ENCODE results near the gene ABR. TPM values are rescaled to one million over a fixed set of nuclear protein-coding genes. Genes with fewer than 3 reads are reported as not detected.

The ABR gene
- total RNA-seq, 1 donor, result 156 TPM

- peaks cover 2% of the 10 kb centered on the region for H3K79me2 ChIP-seq (ENCODE audit: insufficient read depth, low read length)
- no peaks in the 10 kb centered on the region for H3K27me3 ChIP-seq (ENCODE audit: insufficient read depth, low read length)
- no peak overlapping the region for H2AFZ ChIP-seq (ENCODE audit: low read length)
- no peak overlapping the region for H3K4me3 ChIP-seq (ENCODE audit: insufficient read depth, low read length)
- H3K4me1 ChIP-seq (ENCODE audit: insufficient read depth, low read length), result no peaks in the 10 kb centered on the region
- peak; percentile 53 for TF ChIP-seq CTCF (IDR thresholded peaks at IDR 0.05; ENCODE audit: extremely low read depth, low read depth, low read length)
- H3K4me2 ChIP-seq (ENCODE audit: insufficient read depth, low read length), result no peak overlapping the region
- no peak overlapping the region for H3K27ac ChIP-seq (ENCODE audit: low read depth, low read length)
- peak; percentile 96 for DNase-seq (ENCODE audit: insufficient read length, low spot score, missing footprints)
- peaks cover 30% of the 10 kb centered on the region for H4K20me1 ChIP-seq (ENCODE audit: insufficient read depth, low read length)
- H3K36me3 ChIP-seq (ENCODE audit: insufficient read depth, low read length), result no peaks in the 10 kb centered on the region
- H3K9me3 ChIP-seq (ENCODE audit: low read depth, low read length), result no peaks in the 10 kb centered on the region
These were observed 32.1 kb downstream of the ABR start for GRCh38 chr17:1147664-1148063.

- Histone ChIP-seq H3K9me3 (ENCODE audit: low read depth, low read length) (no peaks in the 10 kb centered on the region), H3K27me3 (ENCODE audit: insufficient read depth, low read length) (no peaks in the 10 kb centered on the region), H3K4me2 (ENCODE audit: insufficient read depth, low read length) (no peak overlapping the region), H3K4me1 (ENCODE audit: insufficient read depth, low read length) (no peaks in the 10 kb centered on the region), H3K4me3 (ENCODE audit: insufficient read depth, low read length) (no peak overlapping the region), H3K36me3 (ENCODE audit: insufficient read depth, low read length) (no peaks in the 10 kb centered on the region), H3K27ac (ENCODE audit: low read depth, low read length) (no peak overlapping the region), H4K20me1 (ENCODE audit: insufficient read depth, low read length) (peaks cover 30% of the 10 kb centered on the region), H3K79me2 (ENCODE audit: insufficient read depth, low read length) (peaks cover 2% of the 10 kb centered on the region), H2AFZ (ENCODE audit: low read length) (no peak overlapping the region)
- no peak for TF ChIP-seq CTCF (IDR thresholded peaks at IDR 0.05; ENCODE audit: extremely low read depth, low read depth, low read length)
- peak; percentile 64 for DNase-seq (ENCODE audit: insufficient read length, low spot score, missing footprints)
These were observed 33.1 kb downstream of the ABR start for GRCh38 chr17:1146561-1147265.

- H2AFZ ChIP-seq (ENCODE audit: low read length), result no peak overlapping the region
- H3K4me3 ChIP-seq (ENCODE audit: insufficient read depth, low read length), result no peak overlapping the region
- H3K36me3 ChIP-seq (ENCODE audit: insufficient read depth, low read length), result no peaks in the 10 kb centered on the region
- H3K4me1 ChIP-seq (ENCODE audit: insufficient read depth, low read length), result no peaks in the 10 kb centered on the region
- peak; percentile 37 for DNase-seq (ENCODE audit: insufficient read length, low spot score, missing footprints)
- no peak overlapping the region for H3K27ac ChIP-seq (ENCODE audit: low read depth, low read length)
- peaks cover 3% of the 10 kb centered on the region for H3K27me3 ChIP-seq (ENCODE audit: insufficient read depth, low read length)
- no peak for TF ChIP-seq CTCF (IDR thresholded peaks at IDR 0.05; ENCODE audit: extremely low read depth, low read depth, low read length)
- no peak overlapping the region for H3K4me2 ChIP-seq (ENCODE audit: insufficient read depth, low read length)
- no peaks in the 10 kb centered on the region for H3K9me3 ChIP-seq (ENCODE audit: low read depth, low read length)
- peaks cover 26% of the 10 kb centered on the region for H4K20me1 ChIP-seq (ENCODE audit: insufficient read depth, low read length)
- peaks cover 2% of the 10 kb centered on the region for H3K79me2 ChIP-seq (ENCODE audit: insufficient read depth, low read length)
These were observed 34.3 kb downstream of the ABR start for GRCh38 chr17:1145311-1145986.

GRCh38 chr17:1144162-1144561 lies 35.6 kb downstream of the ABR start:
- H3K79me2 ChIP-seq (ENCODE audit: insufficient read depth, low read length), result peaks cover 2% of the 10 kb centered on the region
- no peaks in the 10 kb centered on the region for H3K9me3 ChIP-seq (ENCODE audit: low read depth, low read length)
- no peaks in the 10 kb centered on the region for H3K36me3 ChIP-seq (ENCODE audit: insufficient read depth, low read length)
- no peak for TF ChIP-seq CTCF (IDR thresholded peaks at IDR 0.05; ENCODE audit: extremely low read depth, low read depth, low read length)
- H3K4me2 ChIP-seq (ENCODE audit: insufficient read depth, low read length), result no peak overlapping the region
- H3K27ac ChIP-seq (ENCODE audit: low read depth, low read length), result no peak overlapping the region
- peak; percentile 8 for DNase-seq (ENCODE audit: insufficient read length, low spot score, missing footprints)
- no peak overlapping the region for H3K4me3 ChIP-seq (ENCODE audit: insufficient read depth, low read length)
- H3K27me3 ChIP-seq (ENCODE audit: insufficient read depth, low read length), result peaks cover 3% of the 10 kb centered on the region
- peaks cover 24% of the 10 kb centered on the region for H4K20me1 ChIP-seq (ENCODE audit: insufficient read depth, low read length)
- no peak overlapping the region for H2AFZ ChIP-seq (ENCODE audit: low read length)
- no peaks in the 10 kb centered on the region for H3K4me1 ChIP-seq (ENCODE audit: insufficient read depth, low read length)
